Bronchial epithelial cell (primary cell): ENCODE results near the gene SHROOM3. TPM values are rescaled to one million over a fixed set of nuclear protein-coding genes. Genes with fewer than 3 reads are reported as not detected.
A peak's percentile ranks its signal among the peaks of the same experiment; 100 is the strongest.

ENCODE experiments used
- DNase-seq: peaks from one replicate; pipeline ENCODE4 v3.0.0-alpha.2; 2010; ENCODE audit warnings: low read depth
- FAIRE-seq: peaks from 2 replicates; lab custom pipeline; 2011; peaks lifted over from hg19 to GRCh38; lab: Jason Lieb, UNC
- H3K27me3 ChIP-seq: 2 replicates; pipeline ENCODE4 v1.5.1; 2011; ENCODE audit warnings: low read length; ENCODE audit not compliant: control insufficient read depth, insufficient read depth
- H3K36me3 ChIP-seq: 2 replicates; pipeline ENCODE4 v1.5.1; 2011; ENCODE audit warnings: low read length; ENCODE audit not compliant: control insufficient read depth, insufficient read depth
- H3K4me3 ChIP-seq: 2 replicates; pipeline ENCODE4 v1.5.1; 2011; ENCODE audit warnings: mild to moderate bottlenecking, low read depth, low read length, control low read depth
- CTCF ChIP-seq: IDR thresholded peaks from 2 replicates; pipeline ENCODE4 v1.5.1; 2011; ENCODE audit warnings: mild to moderate bottlenecking, moderate library complexity, low read length, control low read depth, inconsistent platforms; ENCODE audit not compliant: insufficient read depth, severe bottlenecking
- total RNA-seq: library from RNA; depleted of rRNA; stranded (reverse); fragments of >200 nt; gene quantifications from 2 replicates; pipeline ENCODE4 v1.2.1, GENCODE V29; 2014

Gene SHROOM3
- total RNA-seq, 1 donor from 2014 or later: 6.3 TPM

- H3K27me3 ChIP-seq: no peaks in the 10 kb centered on the region
- no peak overlapping the region for H3K4me3 ChIP-seq
- H3K36me3 ChIP-seq: no peaks in the 10 kb centered on the region
- TF ChIP-seq CTCF: no peak
- DNase-seq: no peak
- FAIRE-seq: no peak
Observed at GRCh38 chr4:76576824-76577223, 141.8 kb downstream of the SHROOM3 start.

GRCh38 chr4:76578002-76578560, 143.1 kb downstream of the SHROOM3 start:
- FAIRE-seq (no peak), DNase-seq (no peak)
- Histone ChIP-seq H3K27me3 (no peaks in the 10 kb centered on the region), H3K36me3 (no peaks in the 10 kb centered on the region), H3K4me3 (no peak overlapping the region)
- no peak for TF ChIP-seq CTCF

GRCh38 chr4:76579596-76580375, 144.8 kb downstream of the SHROOM3 start:
- Histone ChIP-seq H3K27me3 (no peaks in the 10 kb centered on the region), H3K4me3 (no peak overlapping the region), H3K36me3 (no peaks in the 10 kb centered on the region)
- DNase-seq: no peak
- TF ChIP-seq CTCF: no peak
- FAIRE-seq: peak; percentile 88

GRCh38 chr4:76581077-76581962, 146.3 kb downstream of the SHROOM3 start:
- FAIRE-seq (no peak), DNase-seq (no peak)
- no peak for TF ChIP-seq CTCF
- Histone ChIP-seq H3K27me3 (no peaks in the 10 kb centered on the region), H3K36me3 (no peaks in the 10 kb centered on the region), H3K4me3 (no peak overlapping the region)

GRCh38 chr4:76582074-76582816, 147.2 kb downstream of the SHROOM3 start:
- Histone ChIP-seq H3K36me3 (no peaks in the 10 kb centered on the region), H3K27me3 (no peaks in the 10 kb centered on the region), H3K4me3 (no peak overlapping the region)
- FAIRE-seq (no peak), DNase-seq (no peak)
- no peak for TF ChIP-seq CTCF
